Esophagus squamous epithelium (tissue), 5 donors: ENCODE data around the gene CARS2. TPM values are rescaled to one million over a fixed set of nuclear protein-coding genes. Genes with fewer than 3 reads are reported as not detected.
"Not testable (repeated sequence)": the region's sequence is repeated elsewhere in the genome, so short reads cannot be mapped to it uniquely, and the experiment has no call there.

Experiments used
- DNase-seq: peaks from one replicate; lab custom pipeline; 2025; lab: John Stamatoyannopoulos, UW
- H3K27ac ChIP-seq, 4 donors: fragments of 200-600 bp; sonication (generic); one replicate each; pipeline ENCODE4 v1.5.1; 2016 to 2019; ENCODE audit warnings: mild to moderate bottlenecking in 1 of 4
- H3K27me3 ChIP-seq, 4 donors: fragments of 200-600 bp; sonication (generic); 1 replicate in 3 of 4; 2 replicates in 1 of 4; pipeline versions ENCODE4 v1.5.1 to v1.6.0; 2017 to 2021; ENCODE audit warnings: antibody characterized with exemption in 1 of 4
- H3K36me3 ChIP-seq, 3 donors: fragments of 200-600 bp; sonication (generic); one replicate each; pipeline ENCODE4 v1.5.1; 2016 to 2019
- H3K4me1 ChIP-seq, 3 donors: fragments of 200-600 bp; sonication (generic); one replicate each; pipeline ENCODE4 v1.5.1; 2017 to 2019
- H3K4me3 ChIP-seq, 4 donors: fragments of 200-600 bp; sonication (generic); 1 replicate in 3 of 4; 2 replicates in 1 of 4; pipeline ENCODE4 v1.5.1; 2016 to 2019; ENCODE audit warnings: mild to moderate bottlenecking in 2 of 4, moderate library complexity in 1 of 4
- H3K9me3 ChIP-seq, 3 donors: fragments of 200-600 bp; sonication (generic); one replicate each; pipeline ENCODE4 v1.5.1; 2016 to 2019
- POLR2A ChIP-seq, 4 donors: fragments of 450-650 bp; IDR thresholded peaks; one replicate each; pipeline ENCODE4 v1.6.1; 2017; ENCODE audit warnings: antibody characterized with exemption in 4 of 4, mild to moderate bottlenecking in 4 of 4, moderate library complexity in 3 of 4
- WGBS, 2 donors: methylation state at CpG; one replicate each; pipeline ENCODE4 v1.1.5; 2018; 5-methylcytosine and 5-hydroxymethylcytosine counted together
- intact Hi-C: fragments of 100-400 bp; cut with DNase I; formaldehyde crosslinking; loops from one replicate; pipeline ENCODE4 v1.15.0; 2022
- total RNA-seq, 4 donors: library from RNA; depleted of rRNA; stranded (reverse); fragments of >200 nt; gene quantifications; one replicate each; pipeline ENCODE4 v1.1.0, GENCODE V29; 2016
- TF ChIP-seq, protein P1 (sequence below), 6 experiments: fragments of 450-650 bp in 4 of 6; fragments of 200-600 bp in 2 of 6; sonication (generic) in 2 of 6; IDR thresholded peaks; one replicate each; pipeline ENCODE4 v1.5.1; 2016 to 2019; ENCODE audit warnings: antibody characterized with exemption in 6 of 6, mild to moderate bottlenecking in 4 of 6, moderate library complexity in 4 of 6
- donor health status: DM: yes; HTN: yes; CAD: no.

The CARS2 gene
- total RNA-seq, 4 donors from 2014 or later, result 24.9 to 54.9 (median 33.5) TPM

- no peak overlapping the region for H3K27ac ChIP-seq
- H3K4me3 ChIP-seq, result peak overlapping the region in 1 of 4 donors; percentile 6
- no peaks in the 10 kb centered on the region for H3K9me3 ChIP-seq
- H3K36me3 ChIP-seq, result no peaks in the 10 kb centered on the region
- WGBS, 2 donors, result 56 to 65% methylated on average over 12 of the region's 12 CpGs
- intact Hi-C loops, result loop anchor here (10.0 kb wide), 1 partner anchor 104 kb away; the partner anchor contains the start of gene ING1
- no peak for DNase-seq
- no peaks in the 10 kb centered on the region for H3K27me3 ChIP-seq
- H3K4me1 ChIP-seq, result peaks cover 5 to 25% (median 5%) of the 10 kb centered on the region in 3 donors
- TF ChIP-seq, protein P1, sequence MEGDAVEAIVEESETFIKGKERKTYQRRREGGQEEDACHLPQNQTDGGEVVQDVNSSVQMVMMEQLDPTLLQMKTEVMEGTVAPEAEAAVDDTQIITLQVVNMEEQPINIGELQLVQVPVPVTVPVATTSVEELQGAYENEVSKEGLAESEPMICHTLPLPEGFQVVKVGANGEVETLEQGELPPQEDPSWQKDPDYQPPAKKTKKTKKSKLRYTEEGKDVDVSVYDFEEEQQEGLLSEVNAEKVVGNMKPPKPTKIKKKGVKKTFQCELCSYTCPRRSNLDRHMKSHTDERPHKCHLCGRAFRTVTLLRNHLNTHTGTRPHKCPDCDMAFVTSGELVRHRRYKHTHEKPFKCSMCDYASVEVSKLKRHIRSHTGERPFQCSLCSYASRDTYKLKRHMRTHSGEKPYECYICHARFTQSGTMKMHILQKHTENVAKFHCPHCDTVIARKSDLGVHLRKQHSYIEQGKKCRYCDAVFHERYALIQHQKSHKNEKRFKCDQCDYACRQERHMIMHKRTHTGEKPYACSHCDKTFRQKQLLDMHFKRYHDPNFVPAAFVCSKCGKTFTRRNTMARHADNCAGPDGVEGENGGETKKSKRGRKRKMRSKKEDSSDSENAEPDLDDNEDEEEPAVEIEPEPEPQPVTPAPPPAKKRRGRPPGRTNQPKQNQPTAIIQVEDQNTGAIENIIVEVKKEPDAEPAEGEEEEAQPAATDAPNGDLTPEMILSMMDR (IDR thresholded peaks at IDR 0.05), result no peak
- TF ChIP-seq POLR2A (IDR thresholded peaks at IDR 0.05), result no peak
Measured at GRCh38 chr13:110610955-110611595, 94.8 kb downstream of the CARS2 start.

DNA sequence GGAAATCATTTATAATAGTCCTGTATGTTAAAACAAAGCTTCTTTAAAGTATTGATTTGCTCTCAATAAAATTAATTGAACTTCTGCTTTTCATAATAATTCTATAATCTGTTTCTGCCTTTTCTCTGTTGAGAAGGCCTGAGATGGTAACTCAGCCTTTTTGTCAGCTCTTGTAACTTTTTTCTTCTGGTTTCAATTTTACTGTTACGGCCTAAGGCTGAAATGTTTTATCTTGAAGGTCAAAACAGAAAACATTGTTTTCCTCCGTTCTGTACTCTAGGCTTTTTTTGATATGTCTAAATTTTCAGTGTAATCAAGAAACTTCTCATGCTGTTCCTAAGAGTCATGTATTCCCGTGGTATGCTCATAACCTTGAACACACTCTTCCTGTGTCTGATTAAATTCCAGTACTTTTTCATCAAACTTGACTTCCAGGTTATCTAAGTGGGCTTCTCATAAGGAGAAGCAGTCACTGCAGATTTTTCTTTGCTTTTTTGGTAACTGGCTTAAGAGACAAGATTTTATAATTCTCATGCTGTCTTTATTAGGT, 98.2 kb downstream of the CARS2 start:
- no peak overlapping the region for H3K4me3 ChIP-seq
- H3K4me1 ChIP-seq, result peaks cover 0 to 17% (median 0%) of the 10 kb centered on the region in 3 donors
- WGBS, 2 donors, result 75 to 77% methylated on average over 3 of the region's 3 CpGs
- intact Hi-C loops, result no loop called here
- no peak overlapping the region for H3K27ac ChIP-seq
- DNase-seq, result no peak
- TF ChIP-seq POLR2A (IDR thresholded peaks at IDR 0.05), result no peak
- TF ChIP-seq, protein P1 (IDR thresholded peaks at IDR 0.05), result no peak
- no peaks in the 10 kb centered on the region for H3K36me3 ChIP-seq
- H3K27me3 ChIP-seq, result no peaks in the 10 kb centered on the region
- no peaks in the 10 kb centered on the region for H3K9me3 ChIP-seq

- peaks cover 0 to 17% (median 0%) of the 10 kb centered on the region in 3 donors for H3K4me1 ChIP-seq
- H3K36me3 ChIP-seq, H3K27ac ChIP-seq, DNase-seq, H3K9me3 ChIP-seq, intact Hi-C loops, H3K4me3 ChIP-seq, H3K27me3 ChIP-seq: not testable (repeated sequence)
- no CpG with 5 or more reads among the region's 33 CpGs for WGBS, 2 donors
Measured at GRCh38 chr13:110606281-110606680, 99.6 kb downstream of the CARS2 start.

DNA sequence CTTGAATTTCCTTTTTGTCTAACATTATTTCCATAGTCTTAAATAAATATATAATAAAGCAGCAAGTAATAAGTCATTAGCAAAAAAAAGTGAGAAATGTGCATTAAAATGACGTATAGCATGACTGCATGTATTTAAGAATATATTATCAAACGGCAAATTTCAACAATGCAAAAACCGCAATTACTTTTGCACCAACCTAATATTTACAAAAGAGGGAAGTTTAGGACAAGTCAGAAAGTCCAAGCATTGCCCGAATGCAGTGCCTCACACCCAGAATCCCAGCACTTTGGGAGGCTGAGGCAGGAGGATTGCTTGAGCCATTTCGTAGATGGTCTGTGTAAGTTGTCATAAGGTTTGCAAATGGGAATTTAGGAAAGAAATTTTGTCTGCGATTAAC, 100.8 kb downstream of the CARS2 start:
- peaks cover 0 to 7% (median 0%) of the 10 kb centered on the region in 3 donors for H3K4me1 ChIP-seq
- WGBS, 2 donors, result 91 to 93% methylated on average over 6 of the region's 6 CpGs
- intact Hi-C loops, result no loop called here

DNA sequence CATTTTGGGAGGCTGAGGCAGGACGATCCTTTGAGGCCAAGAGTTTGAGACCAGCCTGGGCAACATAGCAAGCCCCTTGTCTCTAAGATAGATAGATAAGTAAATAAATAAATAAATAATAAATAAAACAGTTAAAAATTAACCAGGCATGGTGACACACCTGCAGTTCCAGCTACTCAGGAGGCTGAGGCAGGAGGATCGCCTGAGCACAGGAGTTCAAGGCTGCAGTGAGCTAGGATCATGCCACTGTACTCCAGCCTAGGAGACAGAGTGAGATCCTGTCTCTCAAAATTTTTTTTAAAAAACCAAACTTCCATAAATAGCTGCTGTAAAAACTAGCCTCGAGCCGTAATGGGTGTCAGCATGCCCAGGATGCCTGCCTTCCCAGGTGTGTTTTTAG, 104.9 kb downstream of the CARS2 start:
- intact Hi-C loops, result no loop called here
- Histone ChIP-seq H3K36me3 (no peaks in the 10 kb centered on the region), H3K27me3 (no peaks in the 10 kb centered on the region), H3K4me1 (peaks cover 0 to 8% (median 0%) of the 10 kb centered on the region in 3 donors), H3K9me3 (no peaks in the 10 kb centered on the region), H3K27ac (no peak overlapping the region), H3K4me3 (no peak overlapping the region)
- no peak for DNase-seq
- TF ChIP-seq, protein P1 (IDR thresholded peaks at IDR 0.05), result no peak
- no peak for TF ChIP-seq POLR2A (IDR thresholded peaks at IDR 0.05)
- WGBS, 2 donors, result 61 to 71% methylated on average over 4 of the region's 4 CpGs

More for the DNA sequence above, 100.8 kb downstream of the CARS2 start:
- DNase-seq, result no peak
- H3K9me3 ChIP-seq, result no peaks in the 10 kb centered on the region
- TF ChIP-seq, protein P1 (IDR thresholded peaks at IDR 0.05), result no peak
- TF ChIP-seq POLR2A (IDR thresholded peaks at IDR 0.05), result no peak
- no peaks in the 10 kb centered on the region for H3K36me3 ChIP-seq
- H3K4me3 ChIP-seq, result no peak overlapping the region
- H3K27me3 ChIP-seq, result no peaks in the 10 kb centered on the region
- no peak overlapping the region for H3K27ac ChIP-seq
